ENCODE data around the gene TTC3.

The TTC3 gene

DNA sequence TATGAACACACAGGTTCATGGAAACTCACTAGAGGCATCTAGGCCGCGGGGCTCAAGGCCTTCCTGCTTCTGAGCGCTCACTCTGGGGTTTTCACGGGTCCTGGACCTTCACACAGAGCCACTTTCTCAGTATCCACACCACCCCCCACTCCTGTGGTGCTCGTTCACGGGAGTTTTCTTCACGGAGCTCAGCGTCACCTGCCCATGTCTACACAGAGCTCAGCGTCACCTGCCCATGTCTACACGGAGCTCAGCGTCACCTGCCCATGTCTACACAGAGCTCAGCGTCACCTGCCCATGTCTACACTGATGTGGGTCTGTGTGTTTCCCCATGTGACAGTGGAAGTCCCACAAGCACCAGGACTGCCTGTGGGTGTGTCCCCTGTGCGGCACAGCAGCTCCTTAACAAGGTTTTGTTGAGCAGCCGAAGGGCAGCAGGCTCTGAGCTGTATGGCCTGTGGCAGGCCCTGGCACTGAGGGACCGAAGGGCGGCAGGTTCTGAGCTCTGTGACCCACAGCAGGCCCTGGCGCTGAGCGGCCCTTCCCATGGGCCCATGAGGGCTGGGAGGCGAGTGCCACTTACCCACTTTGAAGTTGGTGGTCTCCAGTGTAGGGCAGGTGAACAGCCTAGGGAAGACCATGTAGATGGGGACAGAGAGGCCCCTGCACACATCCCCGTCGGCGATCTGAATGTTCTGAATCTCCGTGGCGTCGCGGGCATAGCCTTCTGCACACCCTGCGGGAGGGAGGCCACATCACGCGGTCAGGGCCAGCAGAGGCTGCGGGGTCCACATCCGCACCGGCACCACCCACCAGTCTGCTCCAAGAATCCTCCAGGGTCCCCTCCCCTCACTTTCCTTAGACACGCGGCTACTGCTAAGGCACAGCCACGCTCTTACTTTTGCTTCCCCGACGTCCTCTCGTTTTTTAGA is 154.3 kb downstream of the TTC3 start:
- DNase-seq: no peak

DNA sequence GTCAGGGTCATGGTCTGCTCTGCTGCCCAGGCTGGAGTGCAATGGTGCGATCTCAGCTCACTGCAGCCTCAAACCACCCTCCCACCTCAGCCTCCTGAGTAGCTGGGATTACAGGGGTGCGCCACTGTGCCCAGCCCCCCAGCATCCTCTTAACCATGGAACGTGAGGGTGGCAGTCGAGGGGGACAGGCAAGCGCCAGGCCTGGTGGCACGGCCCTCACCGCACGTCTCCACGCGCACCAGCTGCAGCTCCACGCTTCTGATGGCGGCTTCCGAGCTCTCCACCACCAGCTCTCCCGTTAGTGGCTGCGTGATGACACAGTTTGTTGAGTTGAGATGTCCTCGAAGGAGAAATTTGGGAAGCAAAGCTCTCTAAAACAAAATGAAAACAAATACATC is 154.9 kb downstream of the TTC3 start:
- DNase-seq: no peak

DNA sequence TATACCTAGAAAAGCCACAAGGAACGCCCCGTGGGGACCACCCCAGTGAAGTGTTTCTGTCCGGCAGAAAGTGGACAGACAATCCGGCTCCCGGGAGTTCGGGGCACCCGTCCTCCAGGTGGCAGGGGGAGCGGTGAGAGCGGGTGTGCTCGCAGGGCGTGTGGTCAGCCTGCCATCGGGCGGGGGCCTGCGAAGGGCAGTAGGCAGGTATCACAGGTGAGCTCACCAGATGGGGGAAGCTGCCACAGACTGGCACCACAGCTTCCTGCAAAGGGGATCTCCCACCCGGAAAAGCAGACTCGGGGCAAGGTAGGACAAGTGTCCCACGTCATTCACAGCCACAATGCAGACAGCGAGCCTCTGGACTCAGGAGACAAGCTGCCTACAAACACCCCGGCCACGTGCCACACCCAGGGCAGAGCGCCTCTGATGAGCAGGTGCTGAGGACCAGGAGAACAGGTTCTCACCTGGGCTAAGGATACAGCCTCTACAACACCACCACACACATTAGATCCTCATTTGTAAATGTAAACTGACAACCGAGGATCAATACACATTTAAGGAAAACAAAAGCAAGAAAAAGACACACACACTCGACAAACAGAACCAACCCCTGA is 157.7 kb downstream of the TTC3 start:
- DNase-seq: no peak

DNA sequence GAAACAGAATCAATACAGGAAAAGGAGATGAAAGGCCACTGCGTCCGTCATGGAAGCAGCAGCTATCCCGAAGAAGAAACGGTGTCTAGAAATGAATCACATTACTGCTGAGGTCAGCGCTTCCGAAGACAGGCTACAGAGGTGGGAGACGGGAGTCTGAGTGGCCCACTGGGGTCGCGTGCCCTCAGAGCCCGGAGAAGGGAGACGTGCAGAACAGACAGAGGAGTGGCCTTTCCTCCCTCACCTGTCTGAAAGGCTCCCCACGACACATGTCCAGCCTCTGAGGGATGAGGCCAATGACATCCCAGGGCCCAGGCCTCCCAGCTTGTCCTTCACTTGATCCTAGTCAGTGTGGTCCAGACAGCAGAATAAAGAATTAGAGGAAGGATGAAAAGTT is 158.2 kb downstream of the TTC3 start:
- no peak for DNase-seq

DNA sequence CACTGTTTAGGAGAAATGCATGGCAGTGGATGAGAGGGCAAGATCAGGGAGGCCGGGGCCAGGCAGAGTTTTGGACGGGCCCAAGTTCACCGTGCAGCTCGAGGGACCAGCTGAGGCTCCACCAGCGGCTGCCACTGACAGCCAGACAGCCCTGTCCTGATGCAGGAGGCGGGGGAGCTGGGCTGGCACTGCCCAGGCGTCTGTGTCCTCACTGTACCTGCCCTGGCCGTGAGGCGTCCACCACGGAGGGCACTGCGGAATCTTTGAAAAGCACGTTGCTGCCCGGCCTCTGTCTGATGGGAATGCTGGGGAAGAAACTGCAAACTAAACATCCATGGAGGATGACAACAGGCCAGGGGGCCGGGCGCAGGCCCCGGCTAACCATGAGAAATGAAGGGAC is 158.6 kb downstream of the TTC3 start:
- DNase-seq: no peak

DNA sequence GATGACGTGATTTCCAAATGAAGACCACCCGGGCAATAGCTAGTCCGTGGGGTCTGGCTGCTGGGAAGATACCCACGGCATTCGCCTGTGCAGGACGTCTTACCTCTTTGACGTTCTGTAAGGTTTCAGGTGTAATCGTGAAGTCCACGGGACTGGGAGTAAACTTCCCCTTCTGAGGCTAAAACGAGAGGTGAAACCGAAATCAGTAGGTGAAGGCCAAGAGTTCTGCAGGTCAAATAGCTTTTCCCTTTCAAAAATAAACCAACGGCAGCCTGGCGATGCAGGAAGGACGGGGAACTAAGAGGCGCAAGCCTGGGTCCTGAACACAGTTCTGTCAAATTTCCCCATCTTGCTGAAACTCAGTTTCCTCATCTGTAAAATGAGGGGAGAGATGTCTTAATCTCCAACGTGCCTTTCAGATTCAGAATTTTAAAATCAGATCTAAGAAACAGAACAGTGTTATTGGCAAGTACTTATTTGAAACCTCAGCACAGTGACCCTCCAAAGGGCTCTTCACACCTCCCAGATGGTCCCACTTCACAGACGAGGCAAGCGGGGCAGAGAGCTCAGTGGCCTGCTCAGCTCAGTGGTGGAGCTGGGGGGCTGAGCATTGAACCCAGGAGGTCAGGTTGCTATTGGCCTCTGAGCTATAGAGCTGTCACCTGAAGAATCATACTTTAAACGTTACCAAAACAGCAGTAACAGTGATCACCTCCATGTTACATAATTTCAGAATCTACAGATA is 159.4 kb downstream of the TTC3 start:
- no peak for DNase-seq

DNA sequence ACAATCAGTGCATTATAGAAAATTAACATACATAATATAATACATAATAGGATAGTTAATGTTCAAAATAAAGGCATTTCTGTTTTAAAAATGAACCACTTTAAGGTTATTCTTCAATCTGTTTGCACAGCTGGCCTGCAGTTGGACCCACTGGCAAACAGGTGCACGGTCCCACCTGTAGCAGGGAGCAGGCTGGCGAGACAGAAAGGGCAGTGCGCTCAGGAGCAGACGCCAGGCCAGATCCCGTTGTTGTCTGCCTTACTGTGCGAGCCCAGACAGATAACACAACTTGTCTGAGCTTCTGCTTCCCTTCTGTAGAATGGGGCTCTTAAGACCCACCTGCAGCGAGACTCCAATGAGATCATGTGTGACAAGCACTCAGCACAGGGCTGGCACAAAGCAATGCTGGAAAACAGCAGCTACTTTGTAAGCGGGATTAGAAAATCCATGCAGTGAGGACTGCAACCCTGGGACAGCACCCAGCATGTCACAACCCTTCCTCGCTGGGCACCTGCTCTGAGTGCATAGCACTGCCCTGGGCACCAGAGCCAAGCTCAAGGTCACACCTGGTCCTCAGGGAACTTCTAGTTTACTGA is 160.6 kb downstream of the TTC3 start:
- DNase-seq: no peak

DNA sequence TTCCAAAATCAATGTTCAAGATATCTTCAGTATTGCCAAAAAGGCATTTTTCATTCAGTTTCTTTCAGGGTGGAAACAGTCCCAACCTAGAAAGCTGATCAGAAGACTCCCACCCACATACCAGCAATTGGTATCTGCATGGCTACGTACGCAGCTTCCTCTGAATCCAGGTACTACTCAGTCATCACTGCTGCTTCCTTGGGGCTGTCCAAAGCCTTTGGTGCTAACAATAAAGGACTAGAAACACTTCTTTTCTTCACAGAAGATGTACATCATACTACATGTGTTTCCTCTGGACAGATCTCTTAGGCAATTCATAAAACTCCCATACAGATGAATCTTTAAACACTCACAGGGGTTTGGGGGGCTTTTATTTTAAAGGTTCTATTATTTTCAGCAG is 164.3 kb downstream of the TTC3 start:
- no peak for DNase-seq

DNA sequence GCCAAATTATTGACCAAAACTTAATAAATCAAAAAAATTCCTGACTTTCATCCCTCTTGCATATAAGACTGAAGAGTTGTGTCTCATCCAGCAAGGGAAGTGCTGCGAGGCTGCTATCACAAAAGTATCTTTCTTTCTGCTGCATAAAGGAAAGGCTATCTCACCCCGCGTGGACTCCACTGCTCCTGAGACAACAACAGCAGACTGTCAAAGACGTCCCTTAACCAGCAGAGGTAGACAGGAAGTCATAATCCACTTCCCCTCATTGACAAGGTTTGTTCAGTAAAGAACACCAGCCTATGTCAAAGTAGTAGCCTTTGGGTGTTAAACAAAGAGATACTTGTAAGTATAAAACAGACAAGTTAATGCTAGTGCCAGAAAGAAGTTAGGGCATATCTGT is 164.7 kb downstream of the TTC3 start:
- DNase-seq: no peak

DNA sequence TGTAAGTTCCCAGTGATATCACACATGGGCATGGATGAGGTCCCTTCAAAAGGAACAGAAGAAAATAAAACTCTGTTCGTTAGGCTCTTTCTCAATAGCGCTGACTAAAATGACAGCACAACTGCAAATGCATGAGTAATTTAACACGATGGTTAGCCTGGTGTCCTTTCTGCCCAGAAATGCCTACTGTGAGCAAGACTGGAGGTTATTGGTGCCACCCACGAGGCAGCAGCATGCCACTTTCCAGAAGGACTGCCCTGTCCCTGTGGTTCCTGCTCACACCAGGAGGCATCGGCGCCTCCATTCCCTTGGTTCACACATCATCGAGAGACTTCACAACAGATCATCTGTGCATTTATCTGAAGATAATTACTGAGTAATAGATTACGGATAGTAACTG is 167.9 kb downstream of the TTC3 start:
- no peak for DNase-seq

DNA sequence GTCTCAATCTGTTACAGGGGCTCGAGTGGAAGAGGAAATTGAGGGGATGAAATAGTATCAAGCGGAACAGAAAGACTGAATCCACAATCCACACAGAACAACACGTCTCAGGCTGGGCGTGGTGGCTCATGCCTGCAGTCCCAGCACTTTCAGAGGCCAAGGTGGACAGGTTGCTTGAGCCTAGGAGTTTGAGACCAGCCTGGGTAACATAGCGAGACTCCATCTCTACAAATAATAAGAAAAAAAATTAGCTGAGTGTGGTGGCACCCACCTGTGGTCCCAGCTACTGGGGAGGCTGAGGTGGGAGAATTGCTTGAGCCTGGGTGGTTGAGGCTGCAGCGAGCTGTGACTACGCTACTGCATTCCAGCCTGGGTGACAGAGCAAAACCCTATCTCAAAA is 168.4 kb downstream of the TTC3 start:
- no peak for DNase-seq

DNA sequence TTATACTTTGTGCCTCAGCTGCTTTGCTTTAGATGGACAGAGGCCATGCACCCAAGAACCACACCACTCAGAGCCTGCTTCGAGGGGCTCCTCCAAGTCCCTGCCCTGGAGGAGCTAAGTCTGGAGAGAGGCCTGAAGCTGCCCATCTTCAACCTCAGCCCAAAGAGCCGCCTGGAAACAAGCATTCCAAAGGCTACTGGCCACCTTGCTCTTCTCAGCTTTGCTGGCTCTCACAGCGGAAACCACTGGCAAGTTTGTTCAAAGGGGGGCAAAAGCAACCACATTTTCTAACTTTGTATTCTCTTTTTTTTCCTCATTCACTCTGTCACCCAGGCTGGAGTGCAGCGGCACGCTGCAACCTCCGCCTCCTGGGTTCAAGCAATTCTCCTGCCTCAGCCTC is 170.9 kb downstream of the TTC3 start:
- DNase-seq: no peak

DNA sequence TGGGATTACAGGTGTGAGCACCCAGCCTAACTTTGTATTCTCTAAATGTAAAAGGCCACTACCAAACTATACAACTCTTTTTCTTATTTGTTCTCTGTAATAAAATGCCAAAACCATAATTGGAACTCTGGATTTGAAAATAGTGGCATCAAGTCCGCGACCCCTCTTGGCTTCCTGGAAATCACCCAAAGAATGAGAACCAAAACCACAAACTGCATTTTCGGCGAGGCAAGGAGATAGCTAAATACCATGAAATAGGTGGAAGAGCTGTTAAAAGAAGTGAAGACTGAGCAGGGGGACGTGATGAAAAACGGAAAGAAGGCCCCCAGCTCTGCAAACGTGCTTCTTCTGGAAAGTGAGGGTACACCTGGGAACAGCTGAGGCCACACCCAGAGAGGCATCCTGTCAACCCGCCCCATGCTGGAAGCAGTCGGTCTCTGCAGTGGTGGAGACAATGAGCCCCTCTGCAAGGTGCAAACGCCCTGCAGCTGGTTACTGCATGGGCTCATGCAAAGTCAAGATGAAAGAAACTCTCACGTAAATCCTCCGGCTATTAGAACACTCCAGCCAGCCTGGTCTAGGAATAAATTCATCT is 171.5 kb downstream of the TTC3 start:
- no peak for DNase-seq

DNA sequence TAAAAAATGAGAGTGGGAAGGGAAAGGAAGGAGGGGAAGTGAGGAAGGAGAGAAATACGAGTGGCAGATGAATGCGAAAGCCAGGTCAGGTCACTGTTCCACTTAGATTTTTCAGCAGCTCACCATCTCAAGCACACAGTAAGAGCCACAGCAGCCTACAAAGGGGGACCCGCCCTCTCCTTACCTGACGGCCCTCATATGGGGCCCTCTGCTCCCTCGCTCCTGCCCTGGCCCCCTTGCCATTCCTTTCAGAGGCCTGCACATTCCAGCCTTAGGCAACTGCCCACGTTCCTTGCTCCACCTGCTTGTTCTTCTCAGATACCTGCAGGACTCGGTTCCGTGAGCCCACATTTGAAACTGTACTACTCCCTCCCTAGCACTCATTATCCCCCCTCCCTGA is 172.1 kb downstream of the TTC3 start:
- no peak for DNase-seq

DNA sequence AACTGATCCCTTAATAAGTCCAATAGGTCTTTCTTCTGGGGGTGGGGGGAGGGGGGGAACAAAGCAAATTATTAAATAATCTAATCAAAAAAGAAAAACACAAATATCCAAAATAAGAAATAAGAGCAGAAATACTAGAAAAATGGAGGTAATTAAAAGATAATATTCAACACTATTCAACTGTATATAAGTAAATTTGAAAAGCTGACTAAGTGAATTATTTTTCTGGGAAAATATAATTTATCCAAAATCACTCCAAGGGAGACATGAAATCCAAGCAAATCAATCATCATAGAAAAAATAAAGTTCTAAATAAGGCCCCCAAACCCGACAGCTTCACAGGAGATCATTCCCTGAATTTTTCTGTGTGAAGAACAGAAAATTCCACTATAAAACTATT is 175.2 kb downstream of the TTC3 start:
- no peak for DNase-seq

DNA sequence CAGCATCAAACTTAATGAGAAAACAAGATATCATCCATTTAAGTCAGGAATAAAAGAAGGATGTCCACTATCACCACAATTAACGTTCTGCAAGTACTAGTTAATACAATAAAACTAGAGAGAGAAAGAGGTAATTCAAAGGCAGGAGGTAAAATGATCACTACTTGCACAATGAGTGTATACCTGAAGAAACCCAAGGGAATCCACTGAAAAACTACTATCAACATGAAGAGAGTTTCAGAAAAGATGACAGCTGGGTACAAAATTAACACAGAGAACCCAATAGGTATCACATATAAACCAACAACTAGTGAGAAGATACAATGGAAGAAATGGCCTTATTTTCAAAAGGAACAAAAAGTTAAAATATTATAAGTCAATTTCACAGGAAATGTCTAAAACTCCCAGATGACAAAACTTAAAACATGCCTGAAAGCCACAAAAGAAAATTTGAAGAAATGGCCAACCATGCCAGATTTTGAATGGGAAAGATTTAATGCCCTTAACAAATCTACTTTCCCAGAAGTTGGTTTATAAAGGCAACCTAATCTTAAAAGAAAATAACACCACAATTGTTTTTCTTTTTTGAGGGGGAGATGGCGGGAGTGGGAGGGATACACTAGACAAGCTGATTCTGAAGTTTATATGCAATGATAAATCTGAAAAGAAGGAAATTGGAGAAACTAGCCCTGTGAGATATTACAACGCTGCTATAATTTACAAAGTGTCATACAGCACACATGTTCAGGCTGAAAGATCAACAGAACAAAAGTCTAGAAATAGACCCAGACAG is 176.3 kb downstream of the TTC3 start:
- no peak for DNase-seq

DNA sequence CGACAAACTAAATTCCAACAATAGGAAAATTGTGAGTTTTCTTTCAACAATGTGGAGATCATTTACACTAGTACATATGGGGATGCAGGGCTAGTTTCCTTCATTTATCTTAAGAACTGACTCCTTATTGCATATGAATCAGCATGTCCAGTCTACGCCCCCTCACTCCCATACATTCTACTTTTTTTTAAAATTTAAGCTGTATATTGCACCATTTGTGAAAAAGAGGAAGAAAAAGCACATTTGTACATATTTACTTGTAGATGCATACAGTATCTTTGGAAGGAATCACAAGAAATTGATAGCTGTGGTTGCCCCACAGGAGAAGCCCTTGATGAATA is 178.2 kb downstream of the TTC3 start:
- DNase-seq: no peak
